Lung (tissue), 12 donors: ENCODE results near the gene EPDR1. TPM values are rescaled to one million over a fixed set of nuclear protein-coding genes. Genes with fewer than 3 reads are reported as not detected.

ENCODE experiments used
- ATAC-seq: fragments of 200-7000 bp; cut with Tn5 transposase; one replicate; pipeline ENCODE4 v1.9.1; 2020; ENCODE audit warnings: moderate number of reproducible peaks; ENCODE audit not compliant: insufficient read depth, low FRiP score
- DNase-seq, 3 donors: peaks; one replicate each; pipeline ENCODE4 v3.0.0-alpha.2; 2013 to 2017
- H3K27ac ChIP-seq, 2 donors: one replicate each; pipeline ENCODE4 v1.5.1; 2013; ENCODE audit warnings: mild to moderate bottlenecking in 2 of 2, moderate library complexity in 2 of 2, control low read depth in 1 of 2, inconsistent platforms in 1 of 2, low read depth in 1 of 2, low read length in 1 of 2
- H3K27me3 ChIP-seq, 3 donors: one replicate each; pipeline ENCODE4 v1.5.1; 2013; ENCODE audit warnings: low read length in 2 of 3; ENCODE audit not compliant: control insufficient read depth in 3 of 3, insufficient read depth in 3 of 3
- H3K36me3 ChIP-seq, 4 donors: one replicate each; pipeline ENCODE4 v1.5.1; 2013; ENCODE audit warnings: low read length in 4 of 4, mild to moderate bottlenecking in 1 of 4, moderate library complexity in 1 of 4; ENCODE audit not compliant: control insufficient read depth in 4 of 4, insufficient read depth in 4 of 4
- H3K4me1 ChIP-seq, 5 donors: one replicate each; pipeline ENCODE4 v1.5.1; 2013; ENCODE audit warnings: low read length in 5 of 5, mild to moderate bottlenecking in 2 of 5, moderate library complexity in 1 of 5; ENCODE audit not compliant: control insufficient read depth in 5 of 5, insufficient read depth in 5 of 5
- H3K4me3 ChIP-seq: one replicate; pipeline ENCODE4 v1.5.1; 2013; ENCODE audit warnings: mild to moderate bottlenecking, control low read depth, moderate library complexity
- H3K9ac ChIP-seq, 2 donors: one replicate each; pipeline ENCODE4 v1.5.1; 2013; ENCODE audit warnings: low read length in 2 of 2, control low read depth in 1 of 2; ENCODE audit not compliant: insufficient read depth in 1 of 2
- H3K9me3 ChIP-seq, 4 donors: one replicate each; pipeline ENCODE4 v1.5.1; 2013; ENCODE audit warnings: low read length in 3 of 4, mild to moderate bottlenecking in 1 of 4, moderate library complexity in 1 of 4; ENCODE audit not compliant: control insufficient read depth in 4 of 4, insufficient read depth in 3 of 4
- WGBS, 2 donors: extraction: QIAGEN DNeasy Blood & Tissue Kit; methylation state at CpG; one replicate each; pipeline ENCODE4 v1.1.7; 2013; 5-methylcytosine and 5-hydroxymethylcytosine counted together
- polyA plus RNA-seq, 2 donors: library from polyadenylated mRNA; stranded (reverse); fragments of 200-250 nt; gene quantifications; one replicate each; pipeline ENCODE4 v1.2.1, GENCODE V29; 2013
- total RNA-seq, 2 donors: library from RNA; depleted of rRNA in 1 of 2; stranded (reverse); fragments of >200 nt in 1 of 2; gene quantifications; one replicate each; pipeline ENCODE4 v1.2.1, GENCODE V29; 2014 to 2021
- TF ChIP-seq, protein P1 (sequence below): IDR thresholded peaks from 2 replicates; pipeline ENCODE4 v1.5.1; 2012; ENCODE audit warnings: mild to moderate bottlenecking; ENCODE audit errors: control extremely low read depth, extremely low read depth
- donor health status: control.
- donor health status: control.
- donor health status: Bipolar disorder and iron deficiency.
- donor health status: healthy.
- donor health status: DM: yes; HTN: yes; CAD: no.

EPDR1 gene
- total and polyA plus RNA-seq, 4 donors: 22.5 to 93.2 (median 49.1) TPM

DNA sequence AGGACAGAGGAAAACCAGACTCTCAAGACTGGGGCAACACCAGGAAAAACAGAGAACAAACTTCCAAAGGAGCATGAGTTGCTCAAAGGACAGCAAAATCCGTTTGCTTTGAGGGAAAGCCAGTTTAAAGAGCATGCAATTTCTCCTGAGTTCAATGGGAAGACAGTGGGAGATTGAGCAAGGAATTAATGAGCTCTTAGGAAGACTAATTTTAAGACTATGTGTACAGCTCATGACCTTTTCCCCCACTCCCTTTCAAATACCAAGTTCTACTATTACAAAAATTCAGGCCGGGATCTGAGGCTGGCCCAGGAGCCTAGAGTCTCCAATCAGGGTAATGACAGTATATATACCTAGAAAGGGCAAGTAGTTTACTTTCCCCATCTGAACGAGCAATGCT lies 79.2 kb downstream of the EPDR1 start:
- H3K36me3 ChIP-seq: no peaks in the 10 kb centered on the region
- ATAC-seq: peak; percentile 77
- TF ChIP-seq, protein P1, sequence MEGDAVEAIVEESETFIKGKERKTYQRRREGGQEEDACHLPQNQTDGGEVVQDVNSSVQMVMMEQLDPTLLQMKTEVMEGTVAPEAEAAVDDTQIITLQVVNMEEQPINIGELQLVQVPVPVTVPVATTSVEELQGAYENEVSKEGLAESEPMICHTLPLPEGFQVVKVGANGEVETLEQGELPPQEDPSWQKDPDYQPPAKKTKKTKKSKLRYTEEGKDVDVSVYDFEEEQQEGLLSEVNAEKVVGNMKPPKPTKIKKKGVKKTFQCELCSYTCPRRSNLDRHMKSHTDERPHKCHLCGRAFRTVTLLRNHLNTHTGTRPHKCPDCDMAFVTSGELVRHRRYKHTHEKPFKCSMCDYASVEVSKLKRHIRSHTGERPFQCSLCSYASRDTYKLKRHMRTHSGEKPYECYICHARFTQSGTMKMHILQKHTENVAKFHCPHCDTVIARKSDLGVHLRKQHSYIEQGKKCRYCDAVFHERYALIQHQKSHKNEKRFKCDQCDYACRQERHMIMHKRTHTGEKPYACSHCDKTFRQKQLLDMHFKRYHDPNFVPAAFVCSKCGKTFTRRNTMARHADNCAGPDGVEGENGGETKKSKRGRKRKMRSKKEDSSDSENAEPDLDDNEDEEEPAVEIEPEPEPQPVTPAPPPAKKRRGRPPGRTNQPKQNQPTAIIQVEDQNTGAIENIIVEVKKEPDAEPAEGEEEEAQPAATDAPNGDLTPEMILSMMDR: no peak
- H3K4me1 ChIP-seq: peaks cover 0 to 16% (median 7%) of the 10 kb centered on the region in 5 donors
- WGBS, 2 donors: 39 to 79% methylated on average over 3 of the region's 3 CpGs
- peak in 2 of 3 donors; percentile 2 to 30 for DNase-seq
- no peaks in the 10 kb centered on the region for H3K27me3 ChIP-seq
- H3K9me3 ChIP-seq: no peaks in the 10 kb centered on the region
- H3K4me3 ChIP-seq: no peak overlapping the region
- H3K9ac ChIP-seq: no peak overlapping the region
- H3K27ac ChIP-seq: no peak overlapping the region

DNA sequence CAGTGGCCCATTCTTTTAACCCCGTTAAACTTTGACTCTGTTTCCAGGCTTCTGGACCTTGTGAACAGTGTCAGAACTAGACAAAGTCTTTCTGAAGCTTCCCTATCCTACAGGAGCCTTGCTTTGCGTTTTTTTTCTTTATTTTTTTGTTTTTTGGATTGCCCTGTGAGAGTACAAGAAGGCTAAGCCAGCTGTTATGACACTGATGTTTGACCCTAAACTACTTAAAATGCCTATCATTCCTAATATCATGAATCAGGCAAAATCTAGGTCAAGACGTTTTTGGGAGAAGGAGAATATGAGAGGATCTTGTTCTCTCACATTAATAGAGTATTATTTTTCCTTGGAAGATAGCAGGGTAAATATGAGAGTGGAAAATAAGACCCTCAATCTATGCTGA lies 79.8 kb downstream of the EPDR1 start:
- Histone ChIP-seq H3K27me3 (no peaks in the 10 kb centered on the region), H3K27ac (no peak overlapping the region), H3K36me3 (no peaks in the 10 kb centered on the region), H3K9ac (no peak overlapping the region), H3K9me3 (no peaks in the 10 kb centered on the region), H3K4me3 (no peak overlapping the region), H3K4me1 (peaks cover 0 to 16% (median 7%) of the 10 kb centered on the region in 5 donors)
- peak in 1 of 3 donors; percentile 16 for DNase-seq
- peak; percentile 83 for ATAC-seq
- 38 to 71% methylated on average over 3 of the region's 3 CpGs for WGBS, 2 donors
- TF ChIP-seq, protein P1: no peak

Other genes starting within 250 kb of the EPDR1 start
- gene GPR141, start 236.9 kb upstream of the EPDR1 start, total RNA-seq: 1 to 10 TPM; 3.8 to 5.6 TPM
- 1 to 10 TPM in 1 of 2 donors, under 1 TPM in 1; 0.39 to 8.7 TPM for gene GPR141, start 236.9 kb upstream of the EPDR1 start, polyA plus RNA-seq
- under 1 TPM; 0.28 to 0.77 TPM for gene NME8, start 72.0 kb upstream of the EPDR1 start, total RNA-seq
- 1 to 10 TPM in 1 of 2 donors, under 1 TPM in 1; 0.65 to 1.8 TPM for gene NME8, start 72.0 kb upstream of the EPDR1 start, polyA plus RNA-seq
- 1 to 10 TPM; 2.5 to 5.3 TPM for gene SFRP4, start 3.8 kb upstream of the EPDR1 start, total RNA-seq
- 1 to 10 TPM; 3.2 to 3.5 TPM for gene SFRP4, start 3.8 kb upstream of the EPDR1 start, polyA plus RNA-seq